GM19035 (cell line): ENCODE measurements around the gene C19orf47.
A peak's percentile ranks its signal among the peaks of the same experiment; 100 is the strongest.
"Not testable (repeated sequence)": the region's sequence is repeated elsewhere in the genome, so short reads cannot be mapped to it uniquely, and the experiment has no call there.

ENCODE experiments used
- ATAC-seq: cut with Tn5 transposase; IDR thresholded peaks from one replicate; pipeline ENCODE4 v1.9.1; 2021; ENCODE audit not compliant: unreplicated experiment

The C19orf47 gene

DNA sequence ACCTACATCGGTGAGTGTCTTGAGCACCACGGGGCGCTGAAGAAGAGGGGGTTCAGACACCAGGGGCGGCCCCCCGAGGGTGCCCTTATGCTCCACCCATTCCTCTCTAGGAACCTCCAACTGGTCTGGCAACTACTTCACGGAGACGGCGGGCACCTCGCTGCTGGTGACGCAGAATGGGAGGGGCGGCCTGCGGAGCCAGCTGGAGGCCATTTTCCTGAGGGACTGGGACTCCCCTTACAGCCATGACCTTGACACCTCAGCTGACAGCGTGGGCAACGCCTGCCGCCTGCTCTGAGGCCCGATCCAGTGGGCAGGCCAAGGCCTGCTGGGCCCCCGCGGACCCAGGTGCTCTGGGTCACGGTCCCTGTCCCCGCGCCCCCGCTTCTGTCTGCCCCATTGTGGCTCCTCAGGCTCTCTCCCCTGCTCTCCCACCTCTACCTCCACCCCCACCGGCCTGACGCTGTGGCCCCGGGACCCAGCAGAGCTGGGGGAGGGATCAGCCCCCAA lies 29.7 kb upstream of the C19orf47 start:
- no peak for ATAC-seq

GRCh38 chr19:40376286-40376862 lies 28.2 kb upstream of the C19orf47 start:
- no peak for ATAC-seq

GRCh38 chr19:40374084-40374483 lies 25.9 kb upstream of the C19orf47 start:
- ATAC-seq: no peak

DNA sequence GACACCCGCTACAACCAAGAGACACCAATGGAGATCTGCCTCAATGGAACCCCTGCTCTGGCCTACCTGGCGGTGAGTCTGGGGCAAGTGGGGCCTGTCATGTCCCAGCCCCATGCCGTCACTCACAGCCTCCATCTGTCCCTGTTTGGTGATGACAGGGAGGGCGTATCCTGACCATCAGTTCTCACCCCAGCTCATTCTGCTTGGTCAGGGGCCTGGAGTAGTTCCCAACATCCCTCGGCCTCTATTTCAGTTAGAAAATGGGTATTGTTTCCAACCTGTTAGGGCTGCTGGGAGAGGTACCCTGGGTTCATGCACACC lies 23.6 kb upstream of the C19orf47 start:
- no peak for ATAC-seq

- ATAC-seq: no peak
These were observed 23.0 kb upstream of the C19orf47 start for GRCh38 chr19:40370997-40371801.

GRCh38 chr19:40370253-40370652 lies 22.1 kb upstream of the C19orf47 start:
- not testable (repeated sequence) for ATAC-seq

DNA sequence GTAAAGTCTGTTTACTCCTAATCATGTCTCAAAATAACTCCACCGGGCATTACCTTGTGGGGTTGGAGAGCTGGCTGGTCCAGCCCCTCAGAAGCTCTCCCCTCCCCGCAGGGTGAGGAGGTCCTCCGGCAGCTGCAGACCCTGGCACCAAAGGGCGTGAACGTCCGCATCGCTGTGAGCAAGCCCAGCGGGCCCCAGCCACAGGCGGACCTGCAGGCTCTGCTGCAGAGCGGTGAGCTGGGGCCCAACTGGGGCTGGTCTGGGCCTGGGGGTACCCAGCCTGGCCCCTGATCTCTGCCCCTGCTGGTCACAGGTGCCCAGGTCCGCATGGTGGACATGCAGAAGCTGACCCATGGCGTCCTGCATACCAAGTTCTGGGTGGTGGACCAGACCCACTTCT lies 21.6 kb upstream of the C19orf47 start:
- no peak for ATAC-seq

- ATAC-seq: no peak
These were observed 19.6 kb upstream of the C19orf47 start for GRCh38 chr19:40367577-40368434.

DNA sequence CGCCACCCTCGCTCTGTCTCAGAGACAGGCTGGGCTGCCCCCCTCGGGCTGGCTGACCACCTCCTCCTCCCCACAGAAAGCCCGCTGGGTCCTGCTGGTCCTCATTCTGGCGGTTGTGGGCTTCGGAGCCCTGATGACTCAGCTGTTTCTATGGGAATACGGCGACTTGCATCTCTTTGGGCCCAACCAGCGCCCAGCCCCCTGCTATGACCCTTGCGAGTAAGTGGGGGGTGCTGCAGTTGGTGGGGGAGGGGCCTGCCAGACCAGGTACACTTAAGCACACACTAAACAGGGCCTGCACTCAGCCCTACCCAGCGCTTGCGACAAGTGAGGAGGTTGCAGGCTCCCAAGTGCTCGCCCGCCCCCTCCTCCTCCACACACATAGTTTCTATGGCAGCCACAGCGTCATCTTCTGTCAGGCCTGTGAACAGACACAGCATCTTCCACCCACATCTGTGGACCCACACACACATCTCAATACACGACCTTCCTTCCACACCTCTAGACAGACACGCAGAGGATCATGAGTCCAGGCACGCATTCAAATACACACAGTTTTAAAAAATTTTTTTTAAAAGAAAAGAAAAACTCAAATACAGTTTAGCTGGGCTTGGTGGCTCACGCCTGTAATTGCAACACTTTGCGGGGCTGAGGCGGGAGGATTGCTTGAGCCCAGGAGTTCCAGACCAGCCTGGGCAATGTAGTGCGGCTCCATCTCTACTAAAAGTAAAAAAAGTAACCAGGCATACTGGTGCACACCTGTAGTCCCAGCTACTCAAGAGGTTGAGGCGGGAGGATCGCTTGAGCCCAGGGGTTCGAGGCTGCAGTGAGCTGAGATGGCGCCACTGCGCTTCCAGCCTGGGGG lies 18.7 kb upstream of the C19orf47 start:
- no peak for ATAC-seq

DNA sequence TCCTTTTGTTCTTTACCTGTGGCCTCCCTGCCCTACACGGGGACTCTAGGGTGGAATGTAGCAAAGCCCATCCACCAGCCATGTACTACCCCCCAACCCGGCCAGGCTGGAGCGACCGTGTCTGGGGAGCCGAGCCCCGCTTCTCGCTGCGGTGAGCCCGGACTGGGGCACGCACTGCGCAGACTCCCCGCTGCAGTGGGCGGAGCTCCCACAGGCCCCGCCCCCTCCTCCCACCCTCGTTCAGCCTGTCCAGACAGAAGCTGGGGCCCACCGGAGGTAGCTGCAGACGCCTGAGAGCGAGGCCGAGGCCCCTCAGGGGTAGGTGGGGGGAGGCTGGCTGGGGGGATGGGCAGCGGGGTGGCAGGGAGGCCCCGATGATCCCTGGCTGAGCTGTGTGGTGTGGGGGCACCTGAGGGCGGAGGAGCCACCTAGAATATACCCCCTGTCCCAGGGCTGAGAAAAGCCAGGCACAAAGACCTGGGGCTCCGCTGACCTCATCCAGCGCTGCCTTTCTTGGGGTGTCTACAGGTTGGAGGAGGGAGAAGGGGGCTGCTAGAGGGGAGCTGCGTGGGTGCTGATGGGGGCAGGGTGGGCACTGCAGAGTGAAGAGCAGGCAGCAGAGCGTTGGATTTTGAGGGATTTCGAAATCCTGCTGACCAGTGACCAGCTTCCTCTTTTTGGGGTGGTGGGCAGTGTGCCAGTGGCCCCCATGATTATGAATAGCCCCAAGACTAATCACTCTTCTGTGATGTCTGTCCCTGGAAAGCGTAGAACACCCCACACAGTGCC lies 17.6 kb upstream of the C19orf47 start:
- ATAC-seq: peak; percentile 52

DNA sequence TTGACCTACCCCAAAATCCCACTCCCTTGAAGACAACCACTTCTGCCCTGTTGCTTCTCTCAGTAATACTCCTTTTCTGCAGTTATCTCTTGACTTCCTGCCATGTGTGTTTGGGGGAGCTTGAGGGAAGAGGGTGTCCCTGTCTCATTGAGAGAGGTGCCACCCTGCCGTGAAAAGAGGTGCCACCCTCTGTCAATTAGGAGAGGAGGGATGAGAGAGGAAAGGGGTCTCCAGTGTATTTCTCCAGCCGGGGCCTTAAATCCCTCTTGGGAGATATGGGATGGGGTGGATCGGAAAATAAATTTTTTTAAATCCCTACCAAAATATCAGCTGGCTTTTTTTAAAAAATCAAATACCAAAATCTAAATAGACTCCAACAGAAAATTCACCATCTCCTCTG lies 16.8 kb upstream of the C19orf47 start:
- ATAC-seq: no peak

DNA sequence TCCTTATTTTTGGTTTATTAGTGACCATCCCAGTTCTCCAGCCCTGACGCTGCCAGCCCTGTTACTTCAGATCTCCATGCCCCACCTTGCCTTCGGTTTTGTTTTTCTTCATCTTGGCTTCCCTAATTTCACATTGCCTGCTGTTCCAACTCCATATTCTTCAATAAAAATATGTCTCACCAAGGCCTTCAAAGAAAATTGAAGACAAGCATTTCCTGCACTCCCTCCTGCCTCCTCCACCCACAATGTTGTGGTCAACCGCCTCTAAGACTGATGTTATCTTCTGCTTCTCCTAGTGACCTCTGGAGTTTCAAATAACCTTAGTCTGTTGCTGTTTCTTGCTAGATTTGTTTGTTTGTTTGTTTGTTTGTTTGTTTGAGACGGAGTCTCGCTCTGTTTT lies 14.9 kb upstream of the C19orf47 start:
- no peak for ATAC-seq

DNA sequence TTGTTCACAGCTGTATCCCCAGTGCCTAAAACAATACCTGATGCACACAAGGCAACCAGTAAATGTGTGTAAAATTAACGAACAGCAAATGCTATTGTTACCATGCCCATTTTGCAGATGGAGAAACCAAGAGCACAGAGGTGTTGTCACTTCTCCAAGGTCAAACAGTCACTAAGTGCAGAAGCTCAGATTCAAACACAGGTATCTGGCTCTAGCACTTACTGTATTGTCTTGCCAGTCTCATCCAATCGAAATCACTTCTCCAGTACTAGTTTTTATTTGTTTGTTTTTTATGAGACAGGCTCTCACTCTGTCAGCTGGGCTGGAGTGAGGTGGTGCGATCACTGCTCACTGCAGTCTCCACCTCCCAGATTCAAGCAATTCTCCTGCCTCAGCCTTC lies 14.0 kb upstream of the C19orf47 start:
- no peak for ATAC-seq

DNA sequence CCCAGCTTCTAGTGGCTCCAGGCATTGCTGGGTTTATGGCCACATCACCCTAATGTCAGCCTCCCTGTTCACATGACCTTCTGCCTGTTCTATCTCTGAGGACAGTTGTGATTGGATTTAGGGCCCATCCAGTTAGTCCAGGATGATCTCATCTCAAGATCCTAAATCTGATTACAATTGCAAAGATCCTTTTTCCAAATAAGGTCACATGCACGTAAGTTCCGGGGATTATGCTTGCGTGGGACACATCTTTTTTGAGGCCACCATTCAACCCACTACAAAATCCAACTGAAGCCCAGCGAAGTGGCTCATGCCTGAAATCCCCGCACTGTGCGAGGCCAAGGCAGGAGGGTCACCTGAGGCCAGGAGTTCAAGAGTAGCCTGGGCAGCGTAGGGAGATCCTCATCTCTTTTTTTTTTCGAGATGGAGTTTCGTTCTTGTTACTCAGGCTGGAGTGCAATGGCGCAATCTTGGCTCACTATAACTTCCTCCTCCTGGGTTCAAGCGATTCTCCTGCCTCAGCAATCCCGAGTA lies 12.6 kb upstream of the C19orf47 start:
- ATAC-seq: no peak

GRCh38 chr19:40360020-40360707 lies 12.0 kb upstream of the C19orf47 start:
- no peak for ATAC-seq

GRCh38 chr19:40358773-40359172 lies 10.6 kb upstream of the C19orf47 start:
- ATAC-seq: no peak

DNA sequence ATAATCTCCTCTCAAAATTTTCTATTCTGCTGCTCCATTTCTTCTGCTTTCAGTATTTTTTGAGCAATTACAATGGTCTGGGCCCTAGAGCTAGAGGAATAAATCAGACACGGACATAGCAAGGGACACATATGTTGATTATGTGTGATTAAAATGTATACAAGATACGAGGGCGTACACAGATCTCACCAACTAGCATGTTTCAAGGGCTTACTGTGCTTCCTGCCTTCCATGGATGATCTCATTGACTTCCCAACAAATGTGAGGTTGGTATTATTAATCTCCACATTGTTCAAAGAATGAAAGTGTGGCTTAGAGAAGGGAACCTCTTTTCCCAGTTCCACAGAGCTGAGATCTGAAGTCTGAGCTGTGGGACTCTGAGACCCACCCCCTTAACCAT lies 9.4 kb upstream of the C19orf47 start:
- no peak for ATAC-seq

DNA sequence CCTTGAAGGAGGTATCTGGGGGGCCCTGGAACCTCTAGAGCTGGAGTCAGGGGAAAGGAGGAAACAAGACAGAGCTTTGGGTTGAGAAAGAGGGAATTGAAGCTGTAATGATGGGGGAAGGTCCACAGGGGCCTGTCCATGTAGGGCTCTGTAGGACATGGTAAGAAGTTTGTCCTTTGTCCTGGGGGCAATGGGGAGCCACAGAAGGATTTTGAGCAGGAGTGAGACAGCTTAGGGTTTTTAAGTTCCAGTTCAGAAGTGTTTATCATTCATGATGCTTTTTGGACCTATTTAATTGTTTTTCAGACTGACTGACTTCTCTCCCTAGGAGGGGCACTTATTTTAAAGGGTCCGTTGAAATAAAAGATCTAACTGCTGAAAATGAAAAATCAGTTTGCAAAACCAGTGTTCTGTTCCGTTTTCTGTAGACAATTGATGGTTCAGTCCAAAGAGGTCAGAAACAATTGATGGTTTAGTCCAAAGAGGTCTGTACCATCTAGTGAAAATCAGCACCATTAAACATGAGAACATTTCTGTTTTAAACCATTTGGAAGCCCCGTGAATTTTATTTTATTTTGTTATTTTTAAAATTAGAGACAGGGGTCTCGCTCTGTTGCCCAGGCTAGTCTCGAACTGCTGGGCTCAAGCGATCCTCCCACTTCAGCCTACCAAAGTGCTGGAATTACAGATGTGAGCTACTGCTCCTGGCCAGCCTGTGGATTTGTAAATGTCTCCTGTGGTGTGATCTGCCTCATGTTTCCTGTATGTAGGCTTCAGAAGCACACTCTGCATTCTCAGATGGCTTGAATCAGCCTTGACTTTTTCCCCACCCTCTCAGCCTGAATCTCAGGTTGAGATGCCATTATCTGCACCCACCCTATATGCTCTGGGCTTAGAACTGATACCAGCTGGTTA lies 8.7 kb upstream of the C19orf47 start:
- no peak for ATAC-seq
